OCI-LY3 (cell line): ENCODE measurements around the gene GTPBP6.

Experiments used
- H2AFZ ChIP-seq: fragments of 200-600, 300-600 bp; shearing (Covaris generic); 2 replicates; pipeline ENCODE4 v1.6.0; 2014; ENCODE audit warnings: antibody characterized with exemption, low read depth, low read length
- H3K27ac ChIP-seq: fragments of 200-600, 300-600 bp; sonication (generic); 2 replicates; pipeline ENCODE4 v1.5.1; 2014; ENCODE audit warnings: mild to moderate bottlenecking, low read length, moderate library complexity, mixed read lengths
- H3K27me3 ChIP-seq: fragments of 200-600, 300-600 bp; sonication (generic); 2 replicates; pipeline ENCODE4 v1.6.1; 2014; ENCODE audit warnings: low read depth, low read length, mixed read lengths
- H3K36me3 ChIP-seq: fragments of 200-600, 300-600 bp; sonication (generic); replicated peaks from 2 replicates; pipeline ENCODE3; 2014; ENCODE audit warnings: low read depth, low read length, mixed read lengths
- H3K4me1 ChIP-seq: fragments of 300-600, 200-600 bp; sonication (generic); 2 replicates; pipeline ENCODE4 v1.6.1; 2014; ENCODE audit warnings: low read length, mixed read lengths
- H3K4me2 ChIP-seq: fragments of 200-600, 300-600 bp; sonication (generic); 2 replicates; pipeline ENCODE4 v1.6.1; 2014; ENCODE audit warnings: low read length, mixed read lengths
- H3K4me3 ChIP-seq: fragments of 300-600, 200-600 bp; sonication (generic); 2 replicates; pipeline ENCODE4 v1.5.1; 2014; ENCODE audit warnings: antibody characterized with exemption, mild to moderate bottlenecking, low read length, moderate library complexity
- H3K79me2 ChIP-seq: fragments of 300-600, 200-600 bp; shearing (Covaris generic); 2 replicates; pipeline ENCODE4 v1.6.1; 2014; ENCODE audit warnings: mild to moderate bottlenecking, low read length, mixed read lengths
- H3K9ac ChIP-seq: fragments of 300-600, 200-600 bp; shearing (Covaris generic); 2 replicates; pipeline ENCODE4 v1.6.0; 2014; ENCODE audit warnings: mild to moderate bottlenecking, low read length, moderate library complexity
- H3K9me3 ChIP-seq: fragments of 200-600, 300-600 bp; shearing (Covaris generic); 2 replicates; pipeline ENCODE4 v1.6.1; 2014; ENCODE audit warnings: low read length, mixed read lengths; ENCODE audit not compliant: insufficient read depth
- H4K20me1 ChIP-seq: fragments of 200-600, 300-600 bp; sonication (generic); 2 replicates; pipeline ENCODE4 v1.6.1; 2016; ENCODE audit warnings: low read length, mixed read lengths; ENCODE audit not compliant: insufficient read depth
- EZH2phosphoT487 ChIP-seq: fragments of 200-600 bp; shearing (Covaris generic); IDR thresholded peaks from 2 replicates; pipeline ENCODE4 v1.6.1; 2018; ENCODE audit warnings: antibody characterized with exemption, mixed run types, low read depth
- TF ChIP-seq, protein P1 (sequence below): fragments of 200-600, 300-600 bp; sonication (generic); IDR thresholded peaks from 2 replicates; pipeline ENCODE4 v1.5.1; 2014; ENCODE audit warnings: antibody characterized with exemption, low read length, low read depth

Gene GTPBP6

DNA sequence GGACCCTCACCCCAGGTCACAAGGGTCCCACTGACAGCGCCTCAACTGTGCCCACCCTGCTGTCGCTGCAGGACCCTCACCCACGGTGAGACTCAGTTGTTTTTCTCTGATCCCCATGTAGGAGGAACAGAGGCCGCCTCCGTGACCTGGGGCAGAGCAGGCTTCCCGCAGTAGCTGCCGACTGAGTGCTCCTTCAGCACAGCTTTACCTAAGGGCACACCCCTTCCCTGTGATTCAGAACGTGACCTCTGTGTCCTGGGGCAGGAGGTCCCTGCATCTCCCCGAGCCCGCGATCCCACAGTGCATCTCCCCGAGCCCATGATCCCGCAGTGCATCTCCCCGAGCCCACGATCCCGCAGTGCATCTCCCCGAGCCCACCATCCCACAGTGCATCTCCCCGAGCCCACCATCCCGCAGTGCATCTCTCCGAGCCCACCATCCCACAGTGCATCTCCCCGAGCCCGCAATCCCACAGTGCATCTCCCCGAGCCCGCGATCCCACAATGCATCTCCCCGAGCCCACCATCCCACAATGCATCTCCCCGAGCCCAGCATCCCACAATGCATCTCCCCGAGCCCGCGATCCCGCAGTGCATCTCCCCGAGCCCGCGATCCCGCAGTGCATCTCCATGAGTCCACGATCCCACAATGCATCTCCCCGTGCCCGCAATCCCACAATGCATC lies 44.5 kb upstream of the GTPBP6 start:
- Histone ChIP-seq H3K4me2 (no peak overlapping the region), H4K20me1 (no peaks in the 10 kb centered on the region), H3K27me3 (no peaks in the 10 kb centered on the region), H3K79me2 (0 out of 2 replicates have a peak, but pooled peaks cover 4% of the 10 kb centered on the region), H3K27ac (no peak overlapping the region), H3K9ac (no peak overlapping the region), H2AFZ (no peak overlapping the region), H3K4me1 (no peaks in the 10 kb centered on the region), H3K36me3 (peaks cover 40% of the 10 kb centered on the region), H3K9me3 (peaks cover 9% of the 10 kb centered on the region), H3K4me3 (no peak overlapping the region)
- no peak for TF ChIP-seq EZH2phosphoT487
- TF ChIP-seq, protein P1, sequence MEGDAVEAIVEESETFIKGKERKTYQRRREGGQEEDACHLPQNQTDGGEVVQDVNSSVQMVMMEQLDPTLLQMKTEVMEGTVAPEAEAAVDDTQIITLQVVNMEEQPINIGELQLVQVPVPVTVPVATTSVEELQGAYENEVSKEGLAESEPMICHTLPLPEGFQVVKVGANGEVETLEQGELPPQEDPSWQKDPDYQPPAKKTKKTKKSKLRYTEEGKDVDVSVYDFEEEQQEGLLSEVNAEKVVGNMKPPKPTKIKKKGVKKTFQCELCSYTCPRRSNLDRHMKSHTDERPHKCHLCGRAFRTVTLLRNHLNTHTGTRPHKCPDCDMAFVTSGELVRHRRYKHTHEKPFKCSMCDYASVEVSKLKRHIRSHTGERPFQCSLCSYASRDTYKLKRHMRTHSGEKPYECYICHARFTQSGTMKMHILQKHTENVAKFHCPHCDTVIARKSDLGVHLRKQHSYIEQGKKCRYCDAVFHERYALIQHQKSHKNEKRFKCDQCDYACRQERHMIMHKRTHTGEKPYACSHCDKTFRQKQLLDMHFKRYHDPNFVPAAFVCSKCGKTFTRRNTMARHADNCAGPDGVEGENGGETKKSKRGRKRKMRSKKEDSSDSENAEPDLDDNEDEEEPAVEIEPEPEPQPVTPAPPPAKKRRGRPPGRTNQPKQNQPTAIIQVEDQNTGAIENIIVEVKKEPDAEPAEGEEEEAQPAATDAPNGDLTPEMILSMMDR = no peak

GRCh38 chrX:362351-362750 lies 43.8 kb upstream of the GTPBP6 start:
- H3K36me3 ChIP-seq = peaks cover 41% of the 10 kb centered on the region
- H3K79me2 ChIP-seq = 0 out of 2 replicates have a peak, but pooled peaks cover 4% of the 10 kb centered on the region
- no peaks in the 10 kb centered on the region for H3K27me3 ChIP-seq
- H4K20me1 ChIP-seq = no peaks in the 10 kb centered on the region
- H2AFZ ChIP-seq = no peak overlapping the region
- H3K4me1 ChIP-seq = no peaks in the 10 kb centered on the region
- peaks cover 9% of the 10 kb centered on the region for H3K9me3 ChIP-seq
- TF ChIP-seq EZH2phosphoT487 = no peak
- TF ChIP-seq, protein P1 = no peak
- no peak overlapping the region for H3K4me2 ChIP-seq
- no peak overlapping the region for H3K27ac ChIP-seq
- no peak overlapping the region for H3K4me3 ChIP-seq
- H3K9ac ChIP-seq = no peak overlapping the region

DNA sequence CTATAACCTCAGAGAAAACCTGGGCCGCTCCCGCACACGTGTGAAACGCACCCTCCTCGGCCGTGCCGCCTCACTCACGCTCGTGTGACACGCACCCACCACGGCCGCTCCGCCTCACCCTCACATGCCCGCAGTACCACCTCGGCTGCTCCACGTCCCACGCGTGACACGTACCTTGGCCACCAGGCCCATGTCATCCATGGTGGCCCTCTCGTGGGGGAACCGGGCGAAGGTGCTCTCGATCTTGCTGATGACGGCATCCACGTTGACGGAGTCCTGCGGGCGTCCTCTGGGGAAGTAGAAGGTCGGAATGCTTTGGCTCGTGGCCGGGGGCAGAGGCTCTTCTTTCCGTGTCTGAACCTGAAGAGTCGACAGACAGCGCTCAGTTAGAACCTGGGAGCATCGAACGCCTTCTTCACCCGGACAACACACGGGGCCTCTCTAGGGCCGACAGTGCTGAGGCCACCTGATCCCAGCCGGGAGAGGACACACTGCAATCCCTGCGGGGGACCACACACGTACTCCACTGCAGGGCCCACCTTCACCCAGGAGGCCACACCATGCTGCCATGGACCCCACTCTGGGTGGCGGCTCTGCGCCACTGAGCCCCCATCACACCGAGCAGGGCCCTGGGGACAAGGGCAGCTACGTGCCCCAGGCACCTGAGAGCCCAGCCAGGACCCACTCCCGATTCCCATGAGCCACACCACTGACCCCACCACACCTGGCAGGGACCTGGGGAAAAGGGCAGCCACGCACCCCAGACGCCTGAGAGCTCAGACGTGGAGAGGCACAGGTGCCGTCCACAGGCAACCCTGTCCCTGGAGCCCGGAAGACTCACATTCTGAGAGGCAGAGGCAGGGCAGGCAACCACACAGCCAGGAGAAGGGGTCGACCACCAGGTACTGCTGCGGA lies 42.9 kb upstream of the GTPBP6 start:
- Histone ChIP-seq H4K20me1 (no peaks in the 10 kb centered on the region), H3K9me3 (peaks cover 9% of the 10 kb centered on the region), H3K36me3 (peaks cover 41% of the 10 kb centered on the region), H3K4me1 (no peaks in the 10 kb centered on the region), H3K79me2 (peaks cover 4% of the 10 kb centered on the region; the same call in 1 of the 2 replicates), H3K27ac (no peak overlapping the region), H3K9ac (no peak overlapping the region), H3K27me3 (no peaks in the 10 kb centered on the region), H2AFZ (no peak overlapping the region), H3K4me2 (no peak overlapping the region), H3K4me3 (no peak overlapping the region)
- no peak for TF ChIP-seq EZH2phosphoT487
- TF ChIP-seq, protein P1 = no peak
